Measurements from ENCODE around the gene PANX1. TPM values are rescaled to one million over a fixed set of nuclear protein-coding genes. Genes with fewer than 3 reads are reported as not detected.

Gene PANX1
- total RNA-seq, 1 donor from 2014 or later = 42.9 TPM

GRCh38 chr11:94142308-94143281 lies 14.0 kb downstream of the PANX1 start:
- Mint-ChIP-seq H3K27ac (peak overlapping the region; percentile 95), H3K9me3 (no peaks in the 10 kb centered on the region), H3K4me3 (peak overlapping the region; percentile 30), H3K36me3 (no peaks in the 10 kb centered on the region), H3K4me1 (peaks cover 69% of the 10 kb centered on the region), H3K27me3 (ENCODE audit: low read depth) (no peaks in the 10 kb centered on the region)
- no peak for DNase-seq (ENCODE audit: low spot score in 2 of 2, unreplicated experiment in 2 of 2)
- TF ChIP-seq CTCF (IDR thresholded peaks at IDR 0.05; ENCODE audit: unreplicated experiment) = no peak

DNA sequence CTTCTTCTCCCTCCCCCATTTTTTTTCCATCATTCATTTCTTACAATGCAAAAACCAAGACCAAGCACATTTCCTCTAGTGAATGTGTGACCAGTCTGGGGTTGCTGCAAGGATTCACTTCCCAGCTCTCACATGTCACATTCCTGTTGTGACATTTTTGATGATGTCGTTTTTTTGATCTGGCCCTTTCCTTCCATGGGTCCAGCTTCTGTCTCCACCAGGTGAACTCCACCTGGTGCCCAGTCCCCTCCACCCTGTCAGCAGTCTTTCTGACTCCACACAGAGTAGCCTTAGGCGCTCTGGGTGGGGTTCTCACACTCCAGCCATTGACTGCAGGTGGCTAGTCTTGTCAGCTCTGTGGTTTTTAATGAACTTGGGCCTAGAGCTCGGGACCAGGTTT lies 15.6 kb downstream of the PANX1 start:
- Mint-ChIP-seq H3K9me3 (no peaks in the 10 kb centered on the region), H3K27me3 (ENCODE audit: low read depth) (no peaks in the 10 kb centered on the region), H3K4me1 (peaks cover 85% of the 10 kb centered on the region), H3K36me3 (no peaks in the 10 kb centered on the region), H3K4me3 (no peak overlapping the region), H3K27ac (peak overlapping the region; percentile 41)
- no peak for DNase-seq (ENCODE audit: low spot score in 2 of 2, unreplicated experiment in 2 of 2)
- no peak for TF ChIP-seq CTCF (IDR thresholded peaks at IDR 0.05; ENCODE audit: unreplicated experiment)

DNA sequence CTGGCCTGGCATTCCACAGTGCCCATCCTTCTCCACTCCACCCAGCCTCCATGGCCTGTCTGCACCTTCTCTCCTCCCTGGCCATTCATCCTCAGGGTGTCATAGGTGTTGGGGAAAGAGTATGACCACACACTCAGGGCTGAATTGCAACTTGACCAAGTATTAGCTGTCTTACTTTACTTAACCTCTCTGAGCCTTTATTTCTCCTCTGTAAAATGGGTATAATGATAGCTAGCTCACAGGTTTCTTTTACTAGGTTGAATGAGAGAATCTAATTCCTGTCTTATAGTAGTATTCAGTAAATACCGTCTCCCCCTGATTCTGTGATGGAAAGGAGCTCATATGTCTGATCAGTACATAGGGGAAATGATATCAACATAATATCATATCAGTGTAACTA lies 16.0 kb downstream of the PANX1 start:
- DNase-seq (ENCODE audit: low spot score in 2 of 2, unreplicated experiment in 2 of 2) = no peak
- no peak for TF ChIP-seq CTCF (IDR thresholded peaks at IDR 0.05; ENCODE audit: unreplicated experiment)
- Mint-ChIP-seq H3K4me1 (peaks cover 89% of the 10 kb centered on the region), H3K27me3 (ENCODE audit: low read depth) (no peaks in the 10 kb centered on the region), H3K36me3 (no peaks in the 10 kb centered on the region), H3K4me3 (no peak overlapping the region), H3K9me3 (no peaks in the 10 kb centered on the region), H3K27ac (no peak overlapping the region)

DNA sequence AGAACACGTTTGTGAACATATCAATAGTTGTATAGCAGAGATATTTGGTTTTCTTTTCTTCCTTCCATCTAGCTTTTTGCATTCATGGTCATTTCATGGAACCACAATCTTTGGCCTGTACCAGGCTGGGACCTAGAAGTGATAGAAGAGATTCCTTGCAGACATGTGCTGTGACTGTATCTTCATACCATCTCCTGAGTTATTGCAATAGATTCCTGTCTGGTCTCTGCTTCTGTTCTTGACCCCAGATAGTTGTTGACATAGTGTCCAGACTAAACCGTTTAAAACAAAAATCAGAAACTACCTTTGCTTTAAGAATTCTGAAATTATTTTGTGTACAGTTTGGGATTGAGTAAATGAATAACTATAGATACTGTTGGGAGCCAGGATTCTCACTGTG lies 16.8 kb downstream of the PANX1 start:
- H3K27ac Mint-ChIP-seq = peak overlapping the region; percentile 33
- H3K9me3 Mint-ChIP-seq = no peaks in the 10 kb centered on the region
- TF ChIP-seq CTCF (IDR thresholded peaks at IDR 0.05; ENCODE audit: unreplicated experiment) = no peak
- H3K36me3 Mint-ChIP-seq = no peaks in the 10 kb centered on the region
- H3K4me3 Mint-ChIP-seq = no peak overlapping the region
- peaks cover 87% of the 10 kb centered on the region for H3K4me1 Mint-ChIP-seq
- no peaks in the 10 kb centered on the region for H3K27me3 Mint-ChIP-seq (ENCODE audit: low read depth)
- no peak for DNase-seq (ENCODE audit: low spot score in 2 of 2, unreplicated experiment in 2 of 2)

GRCh38 chr11:94145916-94146315 lies 17.3 kb downstream of the PANX1 start:
- Mint-ChIP-seq H3K36me3 (no peaks in the 10 kb centered on the region), H3K27me3 (ENCODE audit: low read depth) (no peaks in the 10 kb centered on the region), H3K4me1 (peaks cover 89% of the 10 kb centered on the region), H3K27ac (no peak overlapping the region), H3K4me3 (no peak overlapping the region), H3K9me3 (no peaks in the 10 kb centered on the region)
- TF ChIP-seq CTCF (IDR thresholded peaks at IDR 0.05; ENCODE audit: unreplicated experiment) = no peak
- no peak for DNase-seq (ENCODE audit: low spot score in 2 of 2, unreplicated experiment in 2 of 2)
